ENCODE measurements around the gene FADS1. TPM values are rescaled to one million over a fixed set of nuclear protein-coding genes. Genes with fewer than 3 reads are reported as not detected.

The FADS1 gene
- total and polyA plus RNA-seq, 2 of the 13 experiments (the other 11 are each of a cell fraction or from before 2014, with no cell fraction given) = 91.8 to 108 TPM

DNA sequence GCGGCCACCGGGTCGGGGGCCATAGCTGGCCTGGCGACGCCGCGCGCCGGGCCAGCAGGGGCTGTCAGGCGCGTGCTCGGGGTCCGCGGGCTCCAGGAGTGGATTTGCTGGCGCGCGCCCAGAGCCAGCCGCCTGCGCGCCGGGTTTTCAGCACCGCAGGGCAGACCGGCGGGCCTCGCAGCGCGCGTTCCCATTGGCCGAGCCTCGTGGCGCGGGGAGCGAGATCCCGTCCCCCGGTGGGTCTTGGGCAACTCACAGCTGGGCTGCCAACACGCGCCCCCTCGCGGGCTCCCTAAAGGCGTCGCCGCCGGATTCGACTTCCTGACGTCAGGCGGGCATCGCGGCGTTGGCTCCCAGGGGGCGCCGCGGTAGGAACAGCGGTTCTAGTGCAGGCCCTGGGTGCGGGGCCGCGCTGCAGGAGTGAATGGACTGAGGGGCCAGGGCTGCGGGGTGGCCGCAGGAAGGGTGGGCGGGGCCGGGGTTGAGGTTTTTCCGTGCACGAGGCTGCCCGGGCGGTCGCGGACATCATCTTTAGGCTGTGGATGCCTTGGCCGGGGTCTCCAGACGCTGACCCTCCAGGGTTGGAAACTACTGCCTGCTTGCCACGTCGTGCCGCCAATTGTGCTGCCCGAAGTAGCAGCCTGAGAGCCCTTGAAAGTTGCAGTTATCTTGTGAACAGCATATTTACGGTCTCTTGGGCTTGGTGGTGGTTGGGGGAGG, at the start of gene FADS1 (continued):
- TF ChIP-seq, protein P1, sequence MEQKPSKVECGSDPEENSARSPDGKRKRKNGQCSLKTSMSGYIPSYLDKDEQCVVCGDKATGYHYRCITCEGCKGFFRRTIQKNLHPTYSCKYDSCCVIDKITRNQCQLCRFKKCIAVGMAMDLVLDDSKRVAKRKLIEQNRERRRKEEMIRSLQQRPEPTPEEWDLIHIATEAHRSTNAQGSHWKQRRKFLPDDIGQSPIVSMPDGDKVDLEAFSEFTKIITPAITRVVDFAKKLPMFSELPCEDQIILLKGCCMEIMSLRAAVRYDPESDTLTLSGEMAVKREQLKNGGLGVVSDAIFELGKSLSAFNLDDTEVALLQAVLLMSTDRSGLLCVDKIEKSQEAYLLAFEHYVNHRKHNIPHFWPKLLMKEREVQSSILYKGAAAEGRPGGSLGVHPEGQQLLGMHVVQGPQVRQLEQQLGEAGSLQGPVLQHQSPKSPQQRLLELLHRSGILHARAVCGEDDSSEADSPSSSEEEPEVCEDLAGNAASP (CRISPR knock-in tag; IDR thresholded peaks at IDR 0.05; ENCODE audit: borderline replicate concordance) = peak; percentile 67
- TF ChIP-seq HINFP (CRISPR knock-in tag; IDR thresholded peaks at IDR 0.05; ENCODE audit: low read depth) = peak; percentile 93
- TF ChIP-seq, protein P2, sequence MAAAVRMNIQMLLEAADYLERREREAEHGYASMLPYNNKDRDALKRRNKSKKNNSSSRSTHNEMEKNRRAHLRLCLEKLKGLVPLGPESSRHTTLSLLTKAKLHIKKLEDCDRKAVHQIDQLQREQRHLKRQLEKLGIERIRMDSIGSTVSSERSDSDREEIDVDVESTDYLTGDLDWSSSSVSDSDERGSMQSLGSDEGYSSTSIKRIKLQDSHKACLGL (CRISPR knock-in tag; IDR thresholded peaks at IDR 0.05) = peak; percentile 95
- no peak for TF ChIP-seq SCMH1 (CRISPR knock-in tag; IDR thresholded peaks at IDR 0.05; ENCODE audit: borderline replicate concordance)
- TF ChIP-seq, protein P3, sequence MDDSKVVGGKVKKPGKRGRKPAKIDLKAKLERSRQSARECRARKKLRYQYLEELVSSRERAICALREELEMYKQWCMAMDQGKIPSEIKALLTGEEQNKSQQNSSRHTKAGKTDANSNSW (CRISPR knock-in tag; IDR thresholded peaks at IDR 0.05; ENCODE audit: borderline replicate concordance) = no peak
- no peak for TF ChIP-seq SYNCRIP (IDR thresholded peaks at IDR 0.05; ENCODE audit: insufficient read depth, low read depth, low read length)
- TF ChIP-seq ZNF547 (CRISPR knock-in tag; IDR thresholded peaks at IDR 0.05) = peak; percentile 83
- no peak for TF ChIP-seq AFF4 (CRISPR knock-in tag; IDR thresholded peaks at IDR 0.05)
- TF ChIP-seq, protein P4, sequence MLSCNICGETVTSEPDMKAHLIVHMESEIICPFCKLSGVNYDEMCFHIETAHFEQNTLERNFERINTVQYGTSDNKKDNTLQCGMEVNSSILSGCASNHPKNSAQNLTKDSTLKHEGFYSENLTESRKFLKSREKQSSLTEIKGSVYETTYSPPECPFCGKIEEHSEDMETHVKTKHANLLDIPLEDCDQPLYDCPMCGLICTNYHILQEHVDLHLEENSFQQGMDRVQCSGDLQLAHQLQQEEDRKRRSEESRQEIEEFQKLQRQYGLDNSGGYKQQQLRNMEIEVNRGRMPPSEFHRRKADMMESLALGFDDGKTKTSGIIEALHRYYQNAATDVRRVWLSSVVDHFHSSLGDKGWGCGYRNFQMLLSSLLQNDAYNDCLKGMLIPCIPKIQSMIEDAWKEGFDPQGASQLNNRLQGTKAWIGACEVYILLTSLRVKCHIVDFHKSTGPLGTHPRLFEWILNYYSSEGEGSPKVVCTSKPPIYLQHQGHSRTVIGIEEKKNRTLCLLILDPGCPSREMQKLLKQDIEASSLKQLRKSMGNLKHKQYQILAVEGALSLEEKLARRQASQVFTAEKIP (CRISPR knock-in tag; IDR thresholded peaks at IDR 0.05; ENCODE audit: borderline replicate concordance) = no peak
- peak; percentile 87; the same call in 1 of the 2 replicates for TF ChIP-seq ZNF232 (CRISPR knock-in tag; IDR thresholded peaks at IDR 0.05; ENCODE audit: borderline replicate concordance)
- TF ChIP-seq TCF7L2 (IDR thresholded peaks at IDR 0.05; ENCODE audit: low read depth, low read length) = no peak
- peak; percentile 63; the same call in 1 of the 2 replicates for TF ChIP-seq GFI1 (CRISPR knock-in tag; IDR thresholded peaks at IDR 0.05; ENCODE audit: borderline replicate concordance)
- no peak for TF ChIP-seq NFE2L2 (IDR thresholded peaks at IDR 0.05; ENCODE audit: low read length)
- no peak for TF ChIP-seq ZNF496 (CRISPR knock-in tag; IDR thresholded peaks at IDR 0.05; ENCODE audit: insufficient replicate concordance)
- peak; percentile 99 for TF ChIP-seq ZNF34 (CRISPR knock-in tag; IDR thresholded peaks at IDR 0.05; ENCODE audit: borderline replicate concordance)
- peak; percentile 53; the same call in 1 of the 2 replicates for TF ChIP-seq POLR2G (IDR thresholded peaks at IDR 0.05; ENCODE audit: low read depth, low read length)
- TF ChIP-seq ZFY (CRISPR knock-in tag; IDR thresholded peaks at IDR 0.05) = peak; percentile 83
- TF ChIP-seq NFE2 (CRISPR knock-in tag; IDR thresholded peaks at IDR 0.05) = no peak
- peak; percentile 69 for TF ChIP-seq ISL2 (CRISPR knock-in tag; IDR thresholded peaks at IDR 0.05)
- peak; percentile 77; the same call in 1 of the 2 replicates for TF ChIP-seq ZSCAN20 (CRISPR knock-in tag; IDR thresholded peaks at IDR 0.05; ENCODE audit: borderline replicate concordance)

All from HepG2 (cell line).